NCI-H1105 treated with DMSO at 0.1 percent for 48 hours (cell line): Measurements from ENCODE around the gene INPP4B.
A peak's percentile ranks its signal among the peaks of the same experiment; 100 is the strongest.

Experiments used
- DNase-seq: peaks from one replicate; lab custom pipeline; 2025; lab: John Stamatoyannopoulos, UW

Gene INPP4B

GRCh38 chr4:142579443-142579842 is 266.7 kb downstream of the INPP4B start:
- no peak for DNase-seq

- DNase-seq: no peak
Observed at GRCh38 chr4:142574306-142574705, 271.8 kb downstream of the INPP4B start.

GRCh38 chr4:142572071-142572470 is 274.0 kb downstream of the INPP4B start:
- no peak for DNase-seq

- DNase-seq: no peak
Observed at GRCh38 chr4:142567620-142568451, 278.3 kb downstream of the INPP4B start.

GRCh38 chr4:142567199-142567598 is 278.9 kb downstream of the INPP4B start:
- no peak for DNase-seq

GRCh38 chr4:142566777-142567176 is 279.3 kb downstream of the INPP4B start:
- DNase-seq: no peak

- DNase-seq: no peak
Observed at GRCh38 chr4:142566243-142566642, 279.9 kb downstream of the INPP4B start.

- DNase-seq: no peak
Observed at GRCh38 chr4:142565771-142566170, 280.3 kb downstream of the INPP4B start.

- DNase-seq: no peak
Observed at GRCh38 chr4:142563682-142564291, 282.3 kb downstream of the INPP4B start.

GRCh38 chr4:142559986-142560385 is 286.1 kb downstream of the INPP4B start:
- no peak for DNase-seq

GRCh38 chr4:142558851-142559250 is 287.2 kb downstream of the INPP4B start:
- no peak for DNase-seq

- DNase-seq: no peak
Observed at GRCh38 chr4:142557239-142557801, 288.8 kb downstream of the INPP4B start.

GRCh38 chr4:142556570-142557238 is 289.4 kb downstream of the INPP4B start:
- DNase-seq: no peak

- no peak for DNase-seq
Observed at GRCh38 chr4:142556048-142556447, 290.1 kb downstream of the INPP4B start.

GRCh38 chr4:142554412-142554811 is 291.7 kb downstream of the INPP4B start:
- DNase-seq: no peak

- no peak for DNase-seq
Observed at GRCh38 chr4:142551517-142552305, 294.4 kb downstream of the INPP4B start.

GRCh38 chr4:142550965-142551364 is 295.1 kb downstream of the INPP4B start:
- DNase-seq: no peak

GRCh38 chr4:142549726-142550463 is 296.2 kb downstream of the INPP4B start:
- peak; percentile 90 for DNase-seq

GRCh38 chr4:142549248-142549647 is 296.9 kb downstream of the INPP4B start:
- no peak for DNase-seq

- no peak for DNase-seq
Observed at GRCh38 chr4:142548491-142548890, 297.6 kb downstream of the INPP4B start.

- DNase-seq: no peak
Observed at GRCh38 chr4:142547974-142548373, 298.1 kb downstream of the INPP4B start.
